Measurements from ENCODE around the gene DNAH11. TPM values are rescaled to one million over a fixed set of nuclear protein-coding genes. Genes with fewer than 3 reads are reported as not detected.

DNAH11 gene
- total and polyA plus RNA-seq, 2 of the 13 experiments (the other 11 are each of a cell fraction or from before 2014, with no cell fraction given): not detected

GRCh38 chr7:21887353-21887752, 344.5 kb downstream of the DNAH11 start:
- no peak overlapping the region for H3K9ac ChIP-seq (ENCODE audit: insufficient read depth, low read depth, low read length)
- H3K27ac ChIP-seq (ENCODE audit: extremely low read length, insufficient read depth, low read length): no peak overlapping the region
- no TSS peak for BruUV-seq (replicated peaks)
- no peaks in the 10 kb centered on the region for H3K4me1 ChIP-seq (ENCODE audit: insufficient read depth, low read length)
- POLR2A ChIA-PET: no interaction called here
- H4K20me1 ChIP-seq (ENCODE audit: insufficient read depth, low read length): no peaks in the 10 kb centered on the region
- H3K27me3 ChIP-seq (ENCODE audit: control insufficient read depth in 1 of 2, insufficient read depth in 2 of 2, low read length in 2 of 2): no peaks in the 10 kb centered on the region
- no peak for DNase-seq (ENCODE audit: low spot score)
- no peak overlapping the region for H3K4me3 ChIP-seq (replicated peaks in 1 of 3; ENCODE audit: insufficient read depth in 1 of 3, low read depth in 2 of 3, low read length in 3 of 3)
- no peak overlapping the region for H2AFZ ChIP-seq (ENCODE audit: low read length)
- TF ChIP-seq HIC2 (CRISPR knock-in tag; IDR thresholded peaks at IDR 0.05; ENCODE audit: low read depth) (no peak), ZNF883 (CRISPR knock-in tag; IDR thresholded peaks at IDR 0.05; ENCODE audit: not compliant biosample characterization) (no peak), ZNF530 (CRISPR knock-in tag; IDR thresholded peaks at IDR 0.05; ENCODE audit: low read depth) (no peak), ZNF230 (CRISPR knock-in tag; IDR thresholded peaks at IDR 0.05) (no peak), POLR2AphosphoS5 (IDR thresholded peaks at IDR 0.05; ENCODE audit: low read depth, low read length) (no peak), HNF4A (CRISPR knock-in tag; IDR thresholded peaks at IDR 0.05) (no peak)
- CTCF ChIA-PET (ENCODE audit: low intra/inter-chr PET ratio, low total read pairs): no interaction called here
- no peaks in the 10 kb centered on the region for H3K79me2 ChIP-seq (ENCODE audit: insufficient read depth, low read length)
- H3K9me3 ChIP-seq (ENCODE audit: low read length): no peaks in the 10 kb centered on the region
- H3K36me3 ChIP-seq (replicated peaks in 1 of 2; ENCODE audit: control insufficient read depth in 1 of 2, insufficient read depth in 2 of 2, low read length in 2 of 2): no peaks in the 10 kb centered on the region
- H3K4me2 ChIP-seq (ENCODE audit: low read depth, low read length): no peak overlapping the region
- FAIRE-seq: no peak
- WGBS (ENCODE audit: low lambda C conversion rate): 31% methylated on average over 2 of the region's 2 CpGs
- intact Hi-C loops (cut with micrococcal nuclease; ENCODE audit: unreplicated experiment): no loop called here
- in situ Hi-C loops (cut with HindIII; ENCODE audit: extremely low pct_ligation_motif_present, low pct_unique_long_range_greater_than_20kb): no loop called here
- ATAC-seq: no peak

- ChIA-PET CTCF (ENCODE audit: low intra/inter-chr PET ratio, low total read pairs) (no interaction called here), POLR2A (no interaction called here)
- TF ChIP-seq ZFP41 (CRISPR knock-in tag; IDR thresholded peaks at IDR 0.05; ENCODE audit: borderline replicate concordance) (no peak), ZMAT5 (CRISPR knock-in tag; IDR thresholded peaks at IDR 0.05; ENCODE audit: borderline replicate concordance, low read depth) (no peak), HDAC1 (CRISPR knock-in tag; IDR thresholded peaks at IDR 0.05) (no peak), SP5 (CRISPR knock-in tag; IDR thresholded peaks at IDR 0.05; ENCODE audit: borderline replicate concordance, low read depth) (no peak), ZNF124 (CRISPR knock-in tag; IDR thresholded peaks at IDR 0.05) (no peak), KAT2B (IDR thresholded peaks at IDR 0.05; ENCODE audit: borderline replicate concordance, low read depth, low read length) (no peak), PHF20 (CRISPR knock-in tag; IDR thresholded peaks at IDR 0.05) (no peak)
- TF ChIP-seq, protein P1, sequence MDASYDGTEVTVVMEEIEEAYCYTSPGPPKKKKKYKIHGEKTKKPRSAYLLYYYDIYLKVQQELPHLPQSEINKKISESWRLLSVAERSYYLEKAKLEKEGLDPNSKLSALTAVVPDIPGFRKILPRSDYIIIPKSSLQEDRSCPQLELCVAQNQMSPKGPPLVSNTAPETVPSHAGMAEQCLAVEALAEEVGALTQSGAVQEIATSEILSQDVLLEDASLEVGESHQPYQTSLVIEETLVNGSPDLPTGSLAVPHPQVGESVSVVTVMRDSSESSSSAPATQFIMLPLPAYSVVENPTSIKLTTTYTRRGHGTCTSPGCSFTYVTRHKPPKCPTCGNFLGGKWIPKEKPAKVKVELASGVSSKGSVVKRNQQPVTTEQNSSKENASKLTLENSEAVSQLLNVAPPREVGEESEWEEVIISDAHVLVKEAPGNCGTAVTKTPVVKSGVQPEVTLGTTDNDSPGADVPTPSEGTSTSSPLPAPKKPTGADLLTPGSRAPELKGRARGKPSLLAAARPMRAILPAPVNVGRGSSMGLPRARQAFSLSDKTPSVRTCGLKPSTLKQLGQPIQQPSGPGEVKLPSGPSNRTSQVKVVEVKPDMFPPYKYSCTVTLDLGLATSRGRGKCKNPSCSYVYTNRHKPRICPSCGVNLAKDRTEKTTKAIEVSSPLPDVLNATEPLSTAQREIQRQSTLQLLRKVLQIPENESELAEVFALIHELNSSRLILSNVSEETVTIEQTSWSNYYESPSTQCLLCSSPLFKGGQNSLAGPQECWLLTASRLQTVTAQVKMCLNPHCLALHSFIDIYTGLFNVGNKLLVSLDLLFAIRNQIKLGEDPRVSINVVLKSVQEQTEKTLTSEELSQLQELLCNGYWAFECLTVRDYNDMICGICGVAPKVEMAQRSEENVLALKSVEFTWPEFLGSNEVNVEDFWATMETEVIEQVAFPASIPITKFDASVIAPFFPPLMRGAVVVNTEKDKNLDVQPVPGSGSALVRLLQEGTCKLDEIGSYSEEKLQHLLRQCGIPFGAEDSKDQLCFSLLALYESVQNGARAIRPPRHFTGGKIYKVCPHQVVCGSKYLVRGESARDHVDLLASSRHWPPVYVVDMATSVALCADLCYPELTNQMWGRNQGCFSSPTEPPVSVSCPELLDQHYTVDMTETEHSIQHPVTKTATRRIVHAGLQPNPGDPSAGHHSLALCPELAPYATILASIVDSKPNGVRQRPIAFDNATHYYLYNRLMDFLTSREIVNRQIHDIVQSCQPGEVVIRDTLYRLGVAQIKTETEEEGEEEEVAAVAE (CRISPR knock-in tag; IDR thresholded peaks at IDR 0.05; ENCODE audit: borderline replicate concordance): no peak
Measured at GRCh38 chr7:21887779-21888178, 344.9 kb downstream of the DNAH11 start.

More at GRCh38 chr7:21887779-21888178, 344.9 kb downstream of the DNAH11 start:
- Histone ChIP-seq H3K27me3 (ENCODE audit: control insufficient read depth in 1 of 2, insufficient read depth in 2 of 2, low read length in 2 of 2) (no peaks in the 10 kb centered on the region), H3K4me3 (replicated peaks in 1 of 3; ENCODE audit: insufficient read depth in 1 of 3, low read depth in 2 of 3, low read length in 3 of 3) (no peak overlapping the region), H3K9ac (ENCODE audit: insufficient read depth, low read depth, low read length) (no peak overlapping the region), H3K4me2 (ENCODE audit: low read depth, low read length) (no peak overlapping the region), H3K36me3 (replicated peaks in 1 of 2; ENCODE audit: control insufficient read depth in 1 of 2, insufficient read depth in 2 of 2, low read length in 2 of 2) (no peaks in the 10 kb centered on the region), H3K27ac (ENCODE audit: extremely low read length, insufficient read depth, low read length) (no peak overlapping the region), H3K9me3 (ENCODE audit: low read length) (no peaks in the 10 kb centered on the region), H2AFZ (ENCODE audit: low read length) (no peak overlapping the region), H4K20me1 (ENCODE audit: insufficient read depth, low read length) (no peaks in the 10 kb centered on the region), H3K79me2 (ENCODE audit: insufficient read depth, low read length) (no peaks in the 10 kb centered on the region), H3K4me1 (ENCODE audit: insufficient read depth, low read length) (no peaks in the 10 kb centered on the region)
- no peak for DNase-seq (ENCODE audit: low spot score)
- no peak for ATAC-seq
- FAIRE-seq: no peak
- intact Hi-C loops (cut with micrococcal nuclease; ENCODE audit: unreplicated experiment): no loop called here
- WGBS (ENCODE audit: low lambda C conversion rate): 4% methylated on average over 4 of the region's 4 CpGs
- BruUV-seq (replicated peaks): no TSS peak
- in situ Hi-C loops (cut with HindIII; ENCODE audit: extremely low pct_ligation_motif_present, low pct_unique_long_range_greater_than_20kb): no loop called here

All from HepG2 (cell line).